Activated CD4-positive, alpha-beta T cell treated with anti-CD3 and anti-CD28 coated beads, Interleukin-2, amount 50 U/mL, for 1 hour (primary cell): ENCODE measurements around the gene GAB1.

Source experiments
- DNase-seq: peaks from one replicate; pipeline ENCODE4 v3.0.0-alpha.2; 2020

Gene GAB1

GRCh38 chr4:143391261-143391660 lies 54.6 kb downstream of the GAB1 start:
- no peak for DNase-seq

GRCh38 chr4:143391895-143392294 lies 55.2 kb downstream of the GAB1 start:
- DNase-seq = no peak

DNA sequence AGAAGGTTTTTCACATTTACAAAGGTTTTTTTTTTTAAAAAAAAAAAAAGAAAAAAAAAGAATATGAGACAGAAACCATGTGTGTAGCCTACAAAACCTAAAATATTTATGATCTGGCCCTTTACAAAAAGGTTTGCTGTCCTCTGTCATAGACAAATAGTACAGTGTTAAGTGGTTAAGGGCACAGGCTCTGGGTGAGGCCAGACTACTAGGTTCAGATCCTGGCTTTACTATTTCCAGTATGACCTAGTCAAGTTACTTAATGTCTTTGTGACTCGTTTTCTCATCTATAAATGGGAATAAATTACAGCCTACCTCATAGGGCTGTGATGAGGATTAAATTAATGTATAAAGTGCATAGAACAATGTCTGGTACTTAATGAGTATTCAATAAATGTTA lies 56.5 kb downstream of the GAB1 start:
- no peak for DNase-seq

GRCh38 chr4:143394739-143395453 lies 58.2 kb downstream of the GAB1 start:
- no peak for DNase-seq

- no peak for DNase-seq
Observed at GRCh38 chr4:143396695-143397094, 60.0 kb downstream of the GAB1 start.

- DNase-seq = no peak
Observed at GRCh38 chr4:143397335-143397734, 60.7 kb downstream of the GAB1 start.

GRCh38 chr4:143397887-143398286 lies 61.2 kb downstream of the GAB1 start:
- DNase-seq = no peak

GRCh38 chr4:143399113-143399949 lies 62.7 kb downstream of the GAB1 start:
- DNase-seq = no peak

DNA sequence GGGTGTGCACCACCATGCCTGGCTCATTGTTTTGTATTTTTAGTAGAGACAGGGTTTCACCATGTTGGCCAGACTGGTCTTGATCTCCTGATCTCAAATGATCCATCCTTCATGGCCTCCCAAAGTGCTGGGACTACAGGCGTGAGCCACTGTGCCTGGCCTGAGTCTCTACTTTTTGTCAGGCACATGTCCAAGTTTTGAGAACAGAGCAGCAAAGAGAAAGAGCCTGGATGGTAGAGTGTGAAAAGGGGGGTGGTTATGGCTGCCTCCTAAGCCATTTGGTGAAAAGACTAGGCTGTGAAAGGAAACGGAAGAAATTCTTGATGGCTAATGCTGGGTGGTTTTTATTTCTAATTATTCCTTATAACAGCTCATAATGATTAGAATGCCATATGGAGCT lies 63.4 kb downstream of the GAB1 start:
- no peak for DNase-seq

GRCh38 chr4:143402776-143403552 lies 66.3 kb downstream of the GAB1 start:
- no peak for DNase-seq

GRCh38 chr4:143403553-143403820 lies 66.8 kb downstream of the GAB1 start:
- DNase-seq = no peak

DNA sequence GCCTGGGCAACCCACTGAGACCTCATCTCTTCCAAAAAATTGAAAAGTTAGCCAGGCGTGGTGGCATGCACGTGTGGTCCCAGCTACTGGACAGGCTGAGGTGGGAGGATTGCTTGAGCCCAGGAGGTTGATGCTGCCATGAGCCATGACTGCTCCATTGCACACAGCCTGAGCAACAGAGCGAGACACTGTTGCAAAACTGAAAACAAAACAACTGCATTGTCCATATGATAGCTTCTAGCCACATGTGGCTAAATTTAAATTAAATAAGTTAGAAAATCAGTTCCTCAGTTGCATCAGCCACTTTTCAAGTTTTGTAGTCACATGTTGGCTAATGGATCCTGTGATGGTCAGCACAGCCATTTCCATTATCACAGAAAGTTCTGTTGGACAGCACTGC lies 67.9 kb downstream of the GAB1 start:
- no peak for DNase-seq

DNA sequence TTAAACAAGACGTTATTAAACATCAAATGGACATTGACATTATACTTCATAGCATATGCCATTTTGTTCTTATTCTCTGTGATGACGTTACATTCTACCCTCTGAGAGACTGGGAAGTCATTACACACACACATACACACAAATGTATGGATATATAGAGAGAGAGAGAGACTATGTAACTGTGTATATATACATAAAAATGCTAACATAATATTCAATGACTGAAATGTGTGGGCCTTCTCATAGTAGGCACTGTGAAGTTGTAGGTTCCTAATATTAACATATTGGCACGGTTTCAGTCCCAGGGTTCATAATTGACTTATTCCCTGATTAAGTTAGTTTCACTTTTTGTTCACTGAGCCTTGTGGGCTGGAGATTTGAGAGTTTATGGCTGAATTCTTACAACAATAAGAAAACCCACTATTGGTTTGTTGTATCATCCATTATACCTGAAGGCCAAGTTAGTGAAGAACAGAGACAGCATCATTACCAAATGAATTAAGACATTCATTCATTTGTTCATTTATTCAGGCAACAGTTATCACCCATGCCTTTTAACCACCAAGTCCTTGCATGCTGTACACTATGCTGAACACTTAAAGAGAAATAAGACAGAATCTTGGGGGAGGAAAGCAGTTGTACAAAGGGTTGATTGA lies 68.5 kb downstream of the GAB1 start:
- DNase-seq = no peak

DNA sequence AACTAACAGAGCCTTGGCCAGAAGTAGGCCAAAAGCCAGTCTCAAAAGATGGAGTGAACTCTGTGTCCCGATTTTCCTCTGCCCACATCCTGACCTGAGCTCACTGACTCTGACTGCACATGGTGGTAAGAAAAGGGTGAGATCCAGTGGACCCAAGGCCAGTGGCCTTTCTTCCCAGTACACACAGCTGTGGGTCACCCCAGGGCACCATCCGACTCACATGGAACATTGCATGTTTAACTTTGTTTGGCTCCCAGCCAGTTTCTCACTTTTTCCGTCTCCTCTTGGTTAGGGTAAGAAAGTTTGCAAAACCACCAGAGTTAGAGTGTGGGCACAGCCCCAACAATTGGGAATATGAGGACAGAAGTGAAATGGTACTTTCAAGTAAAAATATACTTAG lies 69.8 kb downstream of the GAB1 start:
- no peak for DNase-seq

- no peak for DNase-seq
Observed at GRCh38 chr4:143407474-143407873, 70.8 kb downstream of the GAB1 start.

GRCh38 chr4:143407888-143408287 lies 71.2 kb downstream of the GAB1 start:
- no peak for DNase-seq

DNA sequence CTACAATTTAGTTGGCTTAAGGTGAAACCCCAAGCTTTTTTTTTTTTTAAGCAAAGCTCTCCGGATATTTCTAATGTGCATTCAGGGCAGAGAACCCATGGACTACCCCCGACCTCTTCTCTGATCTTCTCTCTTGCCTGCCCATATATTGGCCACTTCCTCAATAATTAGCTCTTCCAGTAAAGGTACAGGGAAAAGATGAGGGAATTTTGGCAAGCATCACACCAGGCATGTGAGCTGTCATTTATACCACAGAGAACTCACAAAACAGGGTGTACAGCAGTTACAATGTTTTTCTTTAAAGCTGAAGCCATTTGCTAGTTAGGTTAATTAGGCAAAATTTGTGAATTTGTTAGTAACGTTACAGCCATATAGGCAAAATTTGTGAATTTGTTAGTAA lies 73.3 kb downstream of the GAB1 start:
- no peak for DNase-seq

- DNase-seq = no peak
Observed at GRCh38 chr4:143411527-143412419, 75.1 kb downstream of the GAB1 start.

GRCh38 chr4:143412420-143412758 lies 75.7 kb downstream of the GAB1 start:
- DNase-seq = no peak

DNA sequence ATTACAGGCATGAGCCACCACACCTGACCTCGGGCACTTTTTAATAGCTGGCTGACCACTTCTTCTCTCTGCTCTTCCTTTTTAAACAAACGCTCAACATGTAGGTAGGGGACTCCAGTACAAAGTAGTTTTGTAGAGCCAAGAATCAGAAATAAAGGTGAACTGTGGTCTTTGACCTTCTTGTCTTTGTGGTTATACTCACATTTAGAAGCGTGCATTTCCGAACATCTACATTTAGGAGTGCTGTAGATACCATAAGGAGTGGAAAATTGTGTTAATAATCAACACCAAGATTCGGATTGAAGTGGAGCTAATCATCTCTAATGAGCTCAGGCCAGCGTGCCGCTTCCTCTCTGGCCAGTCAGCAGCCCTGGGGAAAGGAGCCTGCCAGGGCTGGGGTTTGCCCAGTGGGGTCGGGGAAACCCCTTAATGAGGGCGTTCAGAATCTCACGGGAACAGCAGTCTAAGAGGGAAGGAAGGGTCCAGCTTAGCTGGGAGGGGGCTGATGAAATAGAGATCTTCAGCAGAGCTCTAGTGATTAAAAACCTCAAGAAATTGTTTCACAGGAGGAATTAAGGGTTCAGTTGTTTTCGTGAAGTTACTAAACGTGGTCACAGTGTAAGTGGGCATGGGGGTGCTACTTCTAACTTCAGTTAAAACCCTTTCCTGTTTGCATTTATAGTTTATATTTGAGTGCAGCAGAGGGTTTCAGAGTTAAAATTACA lies 81.2 kb downstream of the GAB1 start:
- no peak for DNase-seq

- DNase-seq = no peak
Observed at GRCh38 chr4:143420227-143420626, 83.6 kb downstream of the GAB1 start.

DNA sequence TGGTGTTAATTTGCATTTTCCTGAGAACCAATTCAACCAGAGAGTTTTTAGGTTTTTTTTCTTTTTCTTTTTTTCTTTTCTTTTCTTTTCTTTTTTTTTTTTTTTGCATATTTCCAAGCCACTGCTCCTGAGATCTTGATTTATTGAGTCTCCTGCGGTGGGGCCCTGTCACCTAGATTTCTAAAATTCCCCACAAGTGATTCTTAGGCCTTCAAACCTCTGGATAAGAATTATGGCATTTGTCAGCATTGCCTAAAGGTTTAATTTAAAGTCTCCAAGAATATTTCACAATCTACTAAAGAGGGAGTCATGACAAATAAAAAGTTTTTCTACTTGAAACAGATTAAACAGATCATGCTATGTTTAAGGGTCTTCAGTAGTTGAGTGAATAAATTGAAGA lies 84.9 kb downstream of the GAB1 start:
- no peak for DNase-seq
